Measurements from ENCODE around the gene SNAPC2. TPM values are rescaled to one million over a fixed set of nuclear protein-coding genes. Genes with fewer than 3 reads are reported as not detected.

The SNAPC2 gene
- total RNA-seq, 2 donors from 2014 or later = 10.6 to 17.7 TPM

DNA sequence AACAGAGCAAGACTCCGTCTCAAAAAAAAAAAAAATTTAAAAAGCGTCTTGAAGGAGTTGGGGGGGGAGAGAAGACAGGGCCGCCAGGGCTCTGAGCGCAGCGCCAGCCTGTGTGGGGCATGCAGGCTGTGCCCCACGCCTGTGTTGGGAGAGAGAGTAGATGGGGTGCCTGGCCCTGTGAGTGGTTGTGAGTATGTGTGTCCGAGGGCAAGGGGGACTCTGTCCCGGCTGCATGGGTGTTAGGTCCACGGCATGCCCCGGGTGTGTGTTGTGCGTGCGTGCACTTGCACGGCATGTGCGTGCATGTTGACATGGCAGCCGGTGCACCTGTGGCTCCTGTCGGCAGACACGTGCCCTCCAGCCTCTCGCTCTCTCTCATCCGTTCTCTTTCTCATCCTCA, 13.0 kb upstream of the SNAPC2 start:
- intact Hi-C loops (cut with DNase I, micrococcal nuclease) = no loop called here
- DNase-seq (no peak), ATAC-seq (no peak)

DNA sequence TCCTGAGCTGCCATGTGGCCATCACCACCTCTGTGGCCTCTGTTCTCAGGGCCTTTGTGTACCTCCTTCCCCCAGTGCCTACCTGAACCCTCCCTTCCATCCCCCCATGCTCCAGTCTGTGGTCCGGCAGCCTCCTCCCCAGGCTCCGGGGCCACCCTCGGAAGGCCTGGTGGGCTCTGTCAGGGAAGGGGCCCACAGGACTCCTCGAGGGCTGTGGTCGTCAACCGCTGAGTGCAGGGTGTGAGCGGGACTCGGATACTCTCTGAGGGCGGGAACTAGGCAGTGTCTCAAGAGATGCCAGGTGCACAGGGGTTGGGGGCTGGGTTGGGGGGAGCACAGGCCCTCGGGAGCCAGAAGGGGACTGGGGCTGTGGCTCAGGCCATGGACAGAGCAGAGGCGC, 12.6 kb upstream of the SNAPC2 start:
- DNase-seq (no peak), ATAC-seq (no peak)
- intact Hi-C loops (cut with DNase I, micrococcal nuclease) = no loop called here

DNA sequence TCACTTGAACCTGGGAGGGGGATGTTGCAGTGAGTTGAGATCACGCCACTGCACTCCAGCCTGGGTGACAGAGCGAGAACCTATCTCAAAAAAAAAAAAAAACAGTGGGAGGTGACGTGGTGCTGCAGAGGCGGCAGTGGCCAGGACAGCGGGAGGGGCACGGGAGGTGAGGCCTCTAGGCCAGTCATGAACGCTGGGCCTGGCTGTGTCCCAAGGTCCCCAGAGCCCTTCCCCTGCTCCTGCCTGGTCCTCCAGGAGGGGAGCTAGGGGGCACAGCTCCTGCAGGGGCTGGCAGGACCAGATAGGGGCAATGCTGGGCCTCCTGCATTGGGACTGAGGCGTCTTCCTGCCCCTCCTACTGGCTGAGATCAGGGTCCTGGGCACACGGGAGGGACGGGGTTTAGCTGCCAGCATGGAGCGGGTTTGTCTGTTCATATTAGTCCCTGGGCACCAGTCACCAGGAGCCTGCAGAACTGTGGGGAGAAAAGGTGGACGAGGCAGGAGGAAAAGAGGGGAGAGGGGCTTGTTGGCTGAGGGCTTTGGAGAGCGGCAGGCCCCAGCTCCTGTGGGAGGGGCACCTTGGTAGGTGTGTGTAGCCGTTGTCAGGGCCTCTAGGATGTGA, 11.9 kb upstream of the SNAPC2 start:
- DNase-seq = no peak
- no peak for ATAC-seq
- intact Hi-C loops (cut with DNase I, micrococcal nuclease) = no loop called here

DNA sequence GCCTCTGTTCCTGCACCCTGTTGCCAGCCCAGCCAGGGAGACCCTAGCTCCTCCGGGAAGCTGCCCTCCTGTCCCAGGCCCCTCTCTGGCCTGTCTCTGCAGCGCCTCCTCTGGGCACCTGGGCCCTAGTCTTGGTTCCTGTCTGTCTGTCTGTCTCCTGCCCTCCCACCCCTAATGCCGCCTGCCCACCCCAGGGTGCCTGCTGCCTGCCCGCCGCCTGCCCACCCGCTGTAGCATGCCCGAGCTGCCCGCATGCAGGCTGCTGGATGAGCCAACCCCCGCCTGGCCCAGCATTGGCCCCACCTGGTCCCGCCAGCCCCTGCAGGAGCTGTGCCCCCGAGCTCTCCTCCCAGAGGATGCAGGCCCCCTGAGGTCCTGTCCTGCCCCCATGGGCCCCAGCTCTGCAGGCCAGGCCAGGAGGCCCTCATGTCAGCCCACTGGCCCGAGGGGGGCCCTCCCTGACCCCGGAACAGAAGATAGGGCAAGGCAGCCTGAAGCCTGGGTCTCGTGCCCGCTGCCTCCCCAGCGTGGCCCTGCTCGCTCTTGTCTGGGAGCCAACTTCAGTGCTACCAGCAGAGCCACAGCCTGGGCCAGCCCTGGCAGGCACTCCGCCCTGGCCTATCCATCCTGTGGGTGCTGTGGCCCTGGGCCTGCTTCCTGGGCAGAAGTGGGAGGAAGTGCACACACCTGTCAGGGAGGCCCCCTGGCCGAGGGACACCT, 11.2 kb upstream of the SNAPC2 start:
- DNase-seq = no peak
- ATAC-seq = no peak
- intact Hi-C loops (cut with DNase I, micrococcal nuclease) = no loop called here

DNA sequence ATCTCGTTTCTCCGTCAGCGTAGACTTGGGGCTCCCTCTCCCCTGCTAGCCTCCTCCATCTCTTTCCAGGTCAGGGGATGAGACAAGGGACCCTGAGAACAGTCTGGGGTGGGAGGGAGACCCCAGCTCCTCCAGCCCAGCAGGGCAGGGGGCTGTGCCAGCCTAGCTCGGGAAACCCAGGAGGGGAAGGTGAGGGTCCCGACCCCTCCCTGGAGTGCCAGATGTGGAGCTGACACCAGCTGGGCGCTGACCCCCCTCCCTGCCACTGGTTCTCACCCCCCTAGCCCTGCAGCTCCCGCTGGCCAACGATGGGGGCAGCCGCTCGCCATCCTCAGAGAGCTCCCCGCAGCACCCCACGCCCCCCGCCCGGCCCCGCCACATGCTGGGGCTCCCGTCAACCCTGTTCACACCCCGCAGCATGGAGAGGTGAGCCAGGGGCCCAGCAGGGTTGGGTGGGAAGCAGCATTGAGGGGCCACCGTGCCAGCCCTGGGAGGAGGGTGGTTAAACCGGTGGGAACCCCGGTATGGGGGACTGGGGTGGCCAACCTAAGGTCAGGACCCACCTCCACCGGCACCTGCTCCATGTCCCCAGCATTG, 10.6 kb upstream of the SNAPC2 start:
- ATAC-seq (no peak), DNase-seq (no peak)
- intact Hi-C loops (cut with DNase I, micrococcal nuclease) = no loop called here

DNA sequence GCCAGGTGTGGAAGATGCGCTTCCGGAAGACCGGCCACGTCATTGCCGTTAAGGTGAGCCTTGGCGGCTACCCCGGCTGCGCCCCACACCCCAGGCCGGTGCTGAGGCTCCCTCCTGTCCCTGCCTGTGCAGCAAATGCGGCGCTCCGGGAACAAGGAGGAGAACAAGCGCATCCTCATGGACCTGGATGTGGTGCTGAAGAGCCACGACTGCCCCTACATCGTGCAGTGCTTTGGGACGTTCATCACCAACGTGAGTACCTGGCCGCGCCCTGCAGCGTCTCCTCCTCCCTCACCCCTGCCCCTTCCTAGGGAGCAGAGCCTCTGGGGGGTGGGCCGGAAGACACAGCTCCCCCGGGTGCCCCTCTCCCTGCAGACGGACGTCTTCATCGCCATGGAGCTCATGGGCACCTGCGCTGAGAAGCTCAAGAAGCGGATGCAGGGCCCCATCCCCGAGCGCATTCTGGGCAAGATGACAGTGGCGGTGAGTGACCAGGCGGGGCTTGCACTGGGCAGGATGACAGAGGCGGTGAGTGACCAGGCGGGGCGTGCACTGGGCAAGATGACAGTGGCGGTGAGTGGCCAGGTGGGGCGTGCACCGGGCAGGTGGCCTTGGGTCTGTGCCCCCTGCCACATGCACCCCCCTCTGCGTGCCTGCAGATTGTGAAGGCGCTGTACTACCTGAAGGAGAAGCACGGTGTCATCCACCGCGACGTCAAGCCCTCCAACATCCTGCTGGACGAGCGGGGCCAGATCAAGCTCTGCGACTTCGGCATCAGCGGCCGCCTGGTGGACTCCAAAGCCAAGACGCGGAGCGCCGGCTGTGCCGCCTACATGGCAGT, 9.6 kb upstream of the SNAPC2 start:
- DNase-seq (peak in 1 of 2 donors; percentile 21), ATAC-seq (no peak)
- intact Hi-C loops (cut with DNase I, micrococcal nuclease) = no loop called here

DNA sequence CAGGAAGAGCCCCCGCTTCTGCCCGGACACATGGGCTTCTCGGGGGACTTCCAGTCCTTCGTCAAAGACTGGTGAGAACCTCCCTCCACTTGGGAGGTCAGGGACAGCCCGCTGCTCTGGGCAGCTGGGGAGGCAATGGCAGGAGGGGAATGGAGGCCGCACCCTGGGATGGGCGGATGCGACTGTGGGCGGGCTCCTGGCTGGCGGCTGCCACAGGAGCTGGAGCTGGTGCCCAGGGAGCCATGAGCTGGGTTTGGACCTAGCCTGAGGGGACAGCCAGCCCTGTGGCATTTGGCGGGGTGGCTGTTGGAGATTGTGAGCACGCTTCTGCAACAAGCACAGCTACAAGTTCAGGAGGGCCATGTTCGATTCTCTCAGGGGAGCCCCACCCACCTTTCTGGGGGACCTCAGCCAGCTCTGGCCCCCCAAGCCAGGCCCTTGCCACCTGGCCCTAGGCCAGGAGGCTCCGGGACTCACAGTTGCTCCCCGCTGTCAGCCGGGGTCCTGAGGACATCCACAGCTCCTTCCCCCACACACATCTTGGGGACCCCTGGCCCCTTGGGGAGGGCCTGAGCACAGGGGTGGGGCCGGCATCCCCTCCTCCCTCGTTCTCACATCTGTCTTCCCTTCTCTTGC, 8.5 kb upstream of the SNAPC2 start:
- peak; percentile 5 to 23 for DNase-seq
- intact Hi-C loops (cut with DNase I, micrococcal nuclease) = no loop called here
- peak; percentile 9 for ATAC-seq

DNA sequence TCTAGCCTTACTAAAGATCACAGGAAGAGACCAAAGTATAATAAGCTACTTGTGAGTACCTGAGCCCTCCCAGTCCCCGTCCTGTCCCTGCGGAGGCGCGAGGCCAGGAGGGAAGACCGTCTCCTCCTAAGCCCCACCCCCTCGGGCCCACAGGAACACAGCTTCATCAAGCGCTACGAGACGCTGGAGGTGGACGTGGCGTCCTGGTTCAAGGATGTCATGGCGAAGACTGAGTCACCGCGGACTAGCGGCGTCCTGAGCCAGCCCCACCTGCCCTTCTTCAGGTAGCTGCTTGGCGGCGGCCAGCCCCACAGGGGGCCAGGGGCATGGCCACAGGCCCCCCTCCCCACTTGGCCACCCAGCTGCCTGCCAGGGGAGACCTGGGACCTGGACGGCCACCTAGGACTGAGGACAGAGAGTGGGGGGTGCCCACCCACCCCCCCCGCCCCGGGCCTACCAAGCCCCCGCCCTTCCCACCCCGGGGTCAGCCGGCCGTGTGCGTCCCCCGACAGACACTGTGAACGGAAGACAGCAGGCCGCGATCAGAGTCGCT, 7.9 kb upstream of the SNAPC2 start:
- intact Hi-C loops (cut with DNase I, micrococcal nuclease) = no loop called here
- DNase-seq (peak; percentile 4 to 26), ATAC-seq (no peak)

DNA sequence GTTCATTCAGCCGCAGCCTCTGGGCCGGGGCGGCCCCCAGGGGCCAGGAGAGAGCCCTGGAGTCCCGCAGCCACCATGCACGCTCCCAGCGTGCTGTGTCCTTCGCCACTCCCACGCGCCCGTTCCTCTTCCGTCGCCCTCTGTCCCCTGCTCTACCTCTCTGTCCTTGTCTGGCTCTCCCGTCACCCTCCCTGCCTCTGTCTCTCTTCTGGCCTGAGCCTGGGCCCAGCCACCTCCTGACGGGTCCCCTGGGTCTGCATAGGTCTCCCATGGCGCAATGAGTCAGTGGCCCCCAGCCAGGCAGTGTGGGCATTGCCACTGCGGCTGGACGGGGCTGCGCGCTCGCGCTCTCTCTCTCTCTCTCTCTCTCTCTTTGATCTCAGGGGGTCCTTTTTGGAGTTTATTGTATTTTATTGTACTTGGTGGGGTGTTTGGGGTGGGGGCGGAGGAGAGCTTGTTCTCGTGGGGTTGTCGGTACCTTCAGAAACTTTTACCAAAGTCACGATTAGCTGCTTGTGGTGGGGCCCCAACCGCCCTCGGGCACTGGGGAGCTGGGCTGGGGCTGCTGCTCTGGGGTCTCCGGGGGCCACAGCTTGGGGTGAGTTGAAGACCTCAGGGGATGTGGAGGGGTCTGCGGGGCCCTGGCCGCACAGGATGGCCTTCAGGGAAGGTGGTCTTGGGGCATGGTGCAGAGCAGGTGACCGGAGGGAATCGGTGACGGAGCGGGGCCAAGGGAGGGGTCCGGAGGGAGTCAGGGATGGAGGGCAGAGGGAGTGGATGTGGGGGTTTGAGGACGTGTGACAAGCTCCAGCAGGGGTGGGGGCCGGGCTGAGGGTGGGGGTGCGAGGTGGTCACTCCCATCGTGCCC, 7.2 kb upstream of the SNAPC2 start:
- ATAC-seq (no peak), DNase-seq (peak in 1 of 2 donors; percentile 22)
- intact Hi-C loops (cut with DNase I, micrococcal nuclease) = no loop called here

DNA sequence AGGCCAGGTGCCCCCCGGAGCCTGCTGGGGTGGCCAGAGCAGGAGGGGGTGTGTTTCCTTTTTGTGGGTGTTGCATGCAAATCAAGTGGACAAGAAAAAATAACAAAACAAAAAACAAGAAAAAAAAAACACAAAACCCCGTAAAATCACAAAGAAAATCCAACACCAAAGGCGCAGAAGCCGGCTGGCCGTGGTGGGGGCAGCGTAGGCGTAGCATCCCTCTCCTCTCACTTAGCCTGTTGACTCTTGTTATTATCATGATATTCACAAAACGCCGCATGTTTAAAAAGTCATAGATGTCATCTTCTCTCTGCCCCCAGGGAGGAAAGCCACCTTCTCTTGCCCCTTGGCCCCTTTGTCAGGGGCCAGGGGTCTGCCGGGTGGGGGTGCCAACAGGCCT, 6.5 kb upstream of the SNAPC2 start:
- no peak for ATAC-seq

DNA sequence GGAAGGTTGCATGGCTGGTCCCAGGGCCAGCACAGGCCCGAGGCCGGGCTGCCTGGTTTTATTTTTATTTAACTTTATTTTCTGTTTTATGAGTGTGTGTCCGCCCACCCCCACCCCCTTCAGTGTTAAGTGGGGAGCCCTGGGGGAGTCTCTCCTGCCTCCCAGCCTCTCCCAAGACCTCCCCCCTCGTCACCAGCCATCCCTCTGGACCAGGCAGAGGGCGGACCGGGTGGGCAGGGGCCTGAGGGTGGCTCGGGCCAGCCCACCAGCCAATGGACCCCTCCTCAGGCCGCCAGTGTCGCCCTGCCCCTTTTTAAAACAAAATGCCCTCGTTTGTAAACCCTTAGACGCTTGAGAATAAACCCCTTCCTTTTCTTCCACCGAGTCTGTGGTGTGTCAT, 6.0 kb upstream of the SNAPC2 start:
- no peak for ATAC-seq
- peak in 1 of 2 donors; percentile 20 for DNase-seq
- intact Hi-C loops (cut with DNase I, micrococcal nuclease) = no loop called here

More for the DNA sequence above, 6.5 kb upstream of the SNAPC2 start:
- intact Hi-C loops (cut with DNase I, micrococcal nuclease) = no loop called here
- no peak for DNase-seq

DNA sequence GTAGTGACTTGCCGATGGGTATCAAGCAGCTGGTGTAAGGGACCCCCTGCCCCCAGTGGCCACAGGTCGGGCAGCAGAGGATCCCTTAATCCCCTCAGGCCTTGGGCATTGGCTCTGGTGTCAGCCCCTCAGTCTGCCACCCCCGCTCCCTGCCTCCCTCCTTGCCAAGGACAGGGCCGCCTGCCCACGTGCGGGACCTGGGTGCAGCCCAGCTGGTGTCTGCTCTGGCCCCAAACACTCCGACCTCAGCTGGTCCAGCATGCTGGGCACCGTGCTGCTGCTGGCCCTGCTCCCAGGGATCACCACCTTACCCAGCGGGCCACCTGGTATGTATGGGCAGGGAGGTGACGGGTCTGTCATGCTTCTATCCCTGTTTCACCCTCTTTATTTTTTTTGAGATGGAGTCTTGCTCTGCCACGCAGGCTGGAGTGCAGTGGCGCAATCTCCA, 5.5 kb upstream of the SNAPC2 start, which contains the start of gene TGFBR3L:
TSS of gene TGFBR3L (plus strand) at position 233 of the 448 bp plus-strand sequence.
- intact Hi-C loops (cut with DNase I, micrococcal nuclease) = no loop called here
- DNase-seq (peak in 1 of 2 donors; percentile 21), ATAC-seq (no peak)

DNA sequence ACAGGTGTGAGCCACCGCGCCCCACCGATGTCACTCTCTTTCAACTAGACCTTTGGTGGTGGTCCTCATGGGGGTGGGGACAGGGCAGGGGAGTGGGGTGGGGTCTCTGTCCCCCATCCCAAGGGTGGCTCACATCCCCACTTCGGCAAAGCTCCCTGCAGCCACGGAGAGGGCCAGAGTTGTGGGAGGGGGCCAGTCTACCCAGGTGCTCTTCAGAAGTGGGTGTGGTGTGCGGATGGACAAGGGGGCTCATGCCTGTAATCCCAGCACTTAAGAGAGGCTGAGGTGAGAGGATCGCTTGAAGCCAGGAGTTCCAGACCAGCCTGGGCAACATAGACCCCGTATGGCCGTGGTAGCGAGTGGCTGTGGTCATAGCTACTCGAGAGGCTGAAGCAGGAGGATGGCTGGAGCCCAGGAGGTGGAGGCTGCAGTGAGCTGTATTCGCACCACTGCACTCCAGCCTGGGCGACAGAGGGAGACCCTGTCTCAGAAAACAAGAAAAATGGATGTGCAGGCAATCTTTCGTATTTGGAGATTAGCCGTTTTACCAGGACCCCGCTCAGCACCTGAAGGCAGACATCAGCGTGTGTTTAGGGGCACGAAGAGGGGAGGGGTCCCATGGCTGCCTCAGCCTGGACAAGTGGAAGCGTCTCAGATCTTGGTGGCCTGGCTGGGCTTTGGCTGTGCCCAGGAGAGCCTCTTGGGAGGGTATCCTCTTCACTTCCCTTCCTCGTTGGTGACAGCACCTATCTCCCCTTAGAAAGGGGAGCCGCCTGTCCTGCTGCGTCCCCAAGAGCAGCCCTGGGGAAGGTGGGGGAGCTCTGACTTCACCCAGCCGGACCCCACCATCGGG, 4.7 kb upstream of the SNAPC2 start:
- DNase-seq = peak in 1 of 2 donors; percentile 18
- intact Hi-C loops (cut with DNase I, micrococcal nuclease) = no loop called here
- no peak for ATAC-seq

DNA sequence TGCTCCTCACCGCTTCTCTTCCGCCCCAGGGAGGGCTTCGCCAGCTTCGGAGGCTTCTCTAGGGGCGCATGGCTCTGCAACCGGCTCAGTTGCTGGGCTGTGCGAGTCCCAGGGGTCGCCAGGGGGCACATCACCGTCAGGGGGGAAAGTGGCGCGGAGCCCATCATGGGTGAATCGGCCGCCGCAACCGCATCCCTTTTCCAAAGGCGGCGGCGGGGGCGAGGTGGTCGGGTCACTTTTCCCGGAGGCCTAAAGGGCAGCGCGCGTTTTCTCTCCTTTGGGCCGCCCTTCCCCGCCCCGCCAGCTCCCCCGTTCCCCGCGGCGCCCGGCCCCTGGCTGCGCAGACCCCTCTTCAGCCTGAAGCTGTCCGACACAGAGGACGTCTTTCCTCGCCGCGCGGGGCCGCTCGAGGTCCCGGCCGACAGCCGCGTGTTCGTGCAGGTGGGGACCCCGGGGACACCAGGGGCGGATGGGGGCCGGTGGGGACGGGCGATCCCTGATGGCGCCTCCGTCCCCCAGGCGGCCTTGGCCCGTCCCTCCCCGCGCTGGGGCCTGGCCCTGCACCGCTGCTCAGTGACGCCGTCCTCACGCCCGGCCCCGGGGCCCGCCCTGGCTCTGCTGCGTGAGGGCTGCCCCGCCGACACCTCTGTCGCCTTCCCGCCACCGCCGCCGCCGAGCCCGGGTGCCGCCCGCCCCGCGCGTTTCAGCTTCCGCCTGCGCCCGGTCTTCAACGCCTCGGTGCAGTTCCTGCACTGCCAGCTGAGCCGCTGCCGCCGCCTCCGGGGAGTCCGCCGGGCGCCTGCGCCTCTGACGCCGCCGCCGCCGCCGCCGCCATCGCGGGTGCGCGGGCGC, 3.8 kb upstream of the SNAPC2 start:
- peak; percentile 34 to 55 for DNase-seq
- intact Hi-C loops (cut with DNase I, micrococcal nuclease) = no loop called here

DNA sequence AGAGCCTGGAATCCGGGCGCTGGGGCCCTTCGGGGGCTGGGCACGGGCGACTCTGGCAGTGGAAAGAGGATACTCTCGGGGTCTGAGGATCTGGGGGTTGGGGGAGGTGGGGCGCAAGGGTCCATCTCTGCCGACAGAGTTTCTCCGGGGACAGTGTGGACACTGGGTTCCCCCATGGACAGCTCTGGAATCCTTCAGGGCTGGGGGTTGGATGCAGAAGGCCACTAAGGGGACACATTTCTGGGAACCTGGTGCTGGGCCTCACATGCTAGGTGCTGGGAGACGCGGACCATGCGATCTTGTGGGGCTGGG, 3.2 kb upstream of the SNAPC2 start:
- intact Hi-C loops (cut with DNase I, micrococcal nuclease) = no loop called here
- ATAC-seq (no peak), DNase-seq (peak in 1 of 2 donors; percentile 26)

More for the DNA sequence above, 3.8 kb upstream of the SNAPC2 start:
- ATAC-seq = no peak

All from left colon (tissue), 2 donors.